GM21526 (cell line): ENCODE results near the gene TPK1.
"Not testable (repeated sequence)": the region's sequence is repeated elsewhere in the genome, so short reads cannot be mapped to it uniquely, and the experiment has no call there.

ENCODE experiments used
- ATAC-seq: cut with Tn5 transposase; IDR thresholded peaks from one replicate; pipeline ENCODE4 v1.9.1; 2021; ENCODE audit warnings: moderate library complexity; ENCODE audit not compliant: unreplicated experiment, low FRiP score

Gene TPK1

DNA sequence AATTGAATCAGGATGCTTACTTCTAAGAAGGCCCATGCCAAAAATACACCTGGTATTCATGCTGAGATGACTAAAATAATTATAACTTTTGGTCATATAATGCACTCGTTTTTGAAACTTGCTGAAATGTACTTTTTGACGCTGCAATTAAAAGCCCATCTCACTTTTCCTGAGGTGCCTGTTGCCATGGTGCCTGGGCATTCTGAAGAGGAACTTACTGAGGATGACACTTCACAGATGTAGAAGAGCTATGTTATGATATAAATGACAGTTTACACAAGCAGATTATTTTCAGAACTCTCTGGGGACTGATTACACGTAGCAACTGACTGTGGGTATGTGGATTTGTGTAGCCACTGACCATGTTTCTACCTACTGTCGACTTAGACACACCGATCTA is 182.4 kb downstream of the TPK1 start:
- no peak for ATAC-seq

DNA sequence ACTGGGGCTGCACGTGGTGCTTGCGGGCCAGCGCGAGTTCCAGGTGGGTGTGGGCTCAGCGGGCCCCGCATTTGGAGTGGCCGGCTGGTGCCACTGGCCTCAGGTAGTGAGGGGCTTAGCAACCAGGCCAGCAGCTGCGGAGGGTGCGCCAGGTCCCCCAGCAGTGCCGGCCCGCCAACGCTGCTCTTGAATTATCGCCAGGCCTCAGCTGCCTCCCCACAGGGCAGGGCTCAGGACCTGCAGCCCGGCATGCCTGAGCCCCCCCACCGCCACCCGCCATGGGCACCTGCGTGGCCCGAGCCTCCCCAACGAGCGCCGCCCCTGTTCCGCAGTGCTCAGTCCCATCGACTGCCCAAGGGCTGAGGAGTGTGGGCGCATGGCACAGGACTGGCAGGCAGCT is 185.4 kb downstream of the TPK1 start:
- no peak for ATAC-seq

DNA sequence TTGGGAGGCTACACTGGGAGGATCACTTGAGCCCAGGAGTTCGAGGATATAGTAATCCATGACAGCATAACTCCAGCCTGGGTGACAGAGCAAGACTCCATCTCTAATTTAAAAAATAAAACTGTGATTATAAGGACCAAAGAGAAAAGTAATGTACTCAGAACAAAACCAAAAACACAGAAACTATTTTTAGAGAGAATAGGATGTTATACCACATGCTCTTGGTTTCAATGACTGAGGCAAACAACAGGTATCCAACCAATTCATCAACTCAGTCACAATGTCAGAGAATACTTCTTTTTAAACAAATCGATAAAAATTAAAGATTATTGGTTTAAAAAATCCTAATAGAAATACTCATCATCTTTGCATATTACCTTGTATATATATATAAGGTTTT is 186.7 kb downstream of the TPK1 start:
- no peak for ATAC-seq

DNA sequence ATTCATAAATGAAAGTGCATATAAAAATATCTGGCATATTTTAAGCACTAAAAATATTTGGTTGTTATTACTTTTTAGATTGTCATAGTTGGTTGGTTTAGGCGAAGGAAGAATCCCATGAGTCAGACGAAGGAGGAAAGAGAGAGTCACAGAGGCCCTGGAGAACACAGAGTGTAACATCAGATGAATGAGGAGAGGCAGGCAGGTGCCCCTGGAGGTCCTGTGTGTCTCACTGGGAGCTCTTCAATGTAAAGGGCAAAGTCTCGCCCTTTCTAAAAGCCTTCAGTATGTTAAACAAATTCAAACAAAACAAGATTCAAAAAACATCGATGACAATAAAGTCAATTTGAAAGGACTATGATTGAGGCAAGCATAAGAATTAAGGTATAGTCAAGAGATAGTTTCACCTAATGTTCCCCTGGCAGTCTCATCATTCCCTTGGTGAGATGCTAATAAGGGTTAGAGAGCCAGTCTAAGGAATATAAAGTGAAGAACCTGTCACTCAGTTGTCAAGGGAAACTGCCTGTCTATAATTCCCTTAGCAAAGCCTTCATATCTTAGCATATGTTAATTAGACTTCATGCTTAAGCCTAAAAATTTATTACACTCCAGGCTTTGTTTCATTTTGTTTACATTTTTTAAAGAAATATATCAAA is 194.3 kb downstream of the TPK1 start:
- no peak for ATAC-seq

DNA sequence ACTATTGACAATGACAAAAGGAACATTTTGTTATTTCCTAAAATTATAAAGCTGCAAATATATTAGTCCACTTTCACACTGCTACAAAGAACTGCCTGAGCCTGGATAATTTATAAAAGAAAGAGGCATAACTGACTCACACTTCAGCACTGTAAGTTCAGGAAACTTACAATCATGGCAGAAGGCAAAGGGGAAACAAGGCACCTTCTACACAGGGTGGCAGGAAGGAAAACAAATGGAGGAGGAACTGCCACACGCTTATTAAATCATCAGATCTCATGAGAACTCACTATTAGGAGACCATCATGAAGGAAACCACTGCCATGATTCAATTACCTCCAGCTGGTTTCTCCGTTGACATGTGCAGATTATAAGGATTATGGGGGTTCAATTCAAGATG is 203.1 kb downstream of the TPK1 start:
- ATAC-seq: no peak

DNA sequence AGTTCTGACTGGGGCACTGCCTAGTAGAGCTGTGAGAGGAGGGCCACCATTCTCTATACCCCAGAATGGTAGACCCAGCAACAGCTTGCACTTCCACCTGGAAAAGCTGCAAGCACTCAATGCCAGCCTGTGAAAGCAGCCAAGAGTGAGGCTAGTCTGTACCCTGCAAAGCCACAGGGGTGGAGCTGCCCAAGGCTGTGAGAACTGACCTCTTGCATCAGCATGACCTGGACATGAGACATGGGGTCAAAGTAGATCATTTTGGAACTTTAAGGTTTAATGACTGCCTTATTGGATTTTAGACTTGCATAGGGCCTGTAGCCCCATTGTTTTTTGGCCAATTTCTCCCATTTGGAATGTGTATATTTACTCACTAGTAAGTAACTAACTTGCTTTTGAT is 206.3 kb downstream of the TPK1 start:
- ATAC-seq: no peak

DNA sequence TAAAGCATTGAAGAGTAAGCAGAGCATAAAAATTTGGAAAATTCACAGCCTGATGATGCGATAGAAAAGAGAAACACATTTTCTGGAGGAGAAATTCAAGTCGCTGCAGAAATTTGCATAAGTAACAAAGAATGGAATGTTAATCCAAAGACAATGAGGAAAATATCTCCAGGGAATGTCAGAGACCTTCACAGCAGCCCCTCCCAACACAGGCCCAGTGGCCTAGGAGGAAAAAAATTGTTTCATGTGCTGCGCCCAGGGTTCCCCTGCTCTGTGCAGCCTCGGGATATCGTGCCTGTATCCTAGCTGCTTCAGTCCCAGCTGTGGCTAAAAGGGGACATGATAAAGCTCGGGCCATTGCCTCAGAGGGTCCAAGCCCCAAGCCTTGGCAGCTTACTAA is 206.8 kb downstream of the TPK1 start:
- ATAC-seq: no peak

DNA sequence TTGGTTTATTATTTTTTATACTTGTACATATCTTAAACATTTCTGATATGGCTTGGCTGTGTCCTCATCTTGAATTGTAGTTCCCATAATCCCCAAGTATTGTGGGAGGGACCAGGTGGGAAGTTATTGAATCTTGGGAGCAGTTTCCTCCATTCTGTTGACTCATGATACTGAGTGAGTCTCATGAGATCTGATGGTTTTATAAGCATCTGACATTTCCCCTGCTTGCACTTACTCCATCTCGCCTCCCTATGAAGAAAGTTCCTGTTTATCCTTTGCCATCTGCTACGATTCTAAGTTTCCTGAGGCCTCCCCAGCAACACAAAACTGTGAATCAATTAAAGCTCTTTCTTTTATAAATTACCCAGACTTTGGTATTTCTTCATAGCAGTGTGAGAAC is 207.7 kb downstream of the TPK1 start:
- ATAC-seq: no peak

DNA sequence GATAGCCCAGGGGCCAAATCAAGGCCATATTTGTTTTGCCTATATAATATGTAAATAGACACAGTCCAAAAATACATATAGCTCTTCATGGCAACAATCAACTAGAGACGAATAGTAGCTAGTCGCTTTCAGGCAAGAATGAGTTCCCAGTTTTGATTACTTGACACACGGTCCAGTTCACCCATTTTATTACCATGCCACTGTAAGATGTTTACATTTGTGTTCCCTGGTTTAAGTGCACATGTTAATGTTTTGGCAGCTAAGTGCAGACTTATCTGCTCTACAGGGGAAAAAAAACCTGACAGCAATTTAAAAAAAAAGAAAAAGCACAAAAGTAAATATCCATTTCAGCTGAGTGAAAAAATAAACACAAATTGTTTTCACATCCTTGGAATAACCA is 213.1 kb downstream of the TPK1 start:
- ATAC-seq: no peak

DNA sequence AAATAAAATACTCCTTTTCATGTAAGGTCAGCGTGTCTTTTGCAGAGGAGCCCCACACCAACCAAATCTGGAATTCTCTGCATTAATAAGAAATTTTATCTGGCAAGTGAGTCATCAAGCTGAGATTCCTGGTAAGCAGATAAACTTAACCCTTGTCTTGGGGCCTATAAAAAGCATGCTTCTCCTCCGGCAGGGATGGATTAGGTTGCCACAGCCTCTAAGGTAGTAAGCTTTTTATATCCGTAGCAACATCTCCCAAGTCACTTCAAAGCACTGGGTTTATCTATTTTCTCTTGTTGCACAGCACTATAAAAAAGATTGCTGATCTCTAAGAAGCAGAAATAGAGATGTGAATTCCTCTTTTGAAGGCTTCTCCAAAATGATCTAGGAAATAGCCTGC is 229.6 kb downstream of the TPK1 start:
- ATAC-seq: no peak

DNA sequence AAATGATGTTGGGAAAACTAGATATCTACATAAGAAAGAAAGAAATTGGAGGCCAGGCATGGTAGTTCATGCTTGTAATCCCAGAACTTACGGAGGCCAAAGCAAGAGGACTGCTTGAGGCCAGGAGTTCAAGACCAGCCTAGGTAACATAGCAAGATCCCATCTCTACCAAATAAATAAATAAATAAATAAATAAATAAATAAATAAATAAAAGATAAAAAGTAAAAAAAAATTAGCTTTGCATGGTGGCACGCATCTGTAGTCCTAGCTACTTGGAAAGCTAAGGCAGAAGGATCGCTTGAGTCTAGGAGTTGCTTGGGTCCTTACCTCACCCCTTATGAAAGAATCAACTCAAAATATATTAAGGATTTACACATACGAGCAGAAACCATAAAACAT is 238.9 kb downstream of the TPK1 start:
- no peak for ATAC-seq

DNA sequence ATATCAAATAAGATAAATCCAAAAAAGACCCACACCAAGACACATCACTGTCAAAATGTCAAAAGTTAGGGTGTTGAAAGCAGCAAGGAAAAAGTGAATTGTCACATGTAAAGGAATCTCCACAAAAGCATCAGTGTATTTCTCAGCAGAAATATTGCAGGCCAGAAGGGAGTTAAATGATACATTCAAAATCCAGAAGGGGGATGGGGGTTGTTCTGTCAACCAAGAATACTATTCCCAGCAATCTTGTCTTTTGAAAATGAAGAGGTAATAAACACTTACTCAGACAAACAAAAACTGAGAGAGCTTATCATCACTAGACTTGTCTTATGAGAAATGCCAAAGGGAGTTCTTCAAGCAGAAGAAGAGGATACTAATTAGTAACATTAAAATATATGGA is 241.3 kb downstream of the TPK1 start:
- ATAC-seq: no peak

DNA sequence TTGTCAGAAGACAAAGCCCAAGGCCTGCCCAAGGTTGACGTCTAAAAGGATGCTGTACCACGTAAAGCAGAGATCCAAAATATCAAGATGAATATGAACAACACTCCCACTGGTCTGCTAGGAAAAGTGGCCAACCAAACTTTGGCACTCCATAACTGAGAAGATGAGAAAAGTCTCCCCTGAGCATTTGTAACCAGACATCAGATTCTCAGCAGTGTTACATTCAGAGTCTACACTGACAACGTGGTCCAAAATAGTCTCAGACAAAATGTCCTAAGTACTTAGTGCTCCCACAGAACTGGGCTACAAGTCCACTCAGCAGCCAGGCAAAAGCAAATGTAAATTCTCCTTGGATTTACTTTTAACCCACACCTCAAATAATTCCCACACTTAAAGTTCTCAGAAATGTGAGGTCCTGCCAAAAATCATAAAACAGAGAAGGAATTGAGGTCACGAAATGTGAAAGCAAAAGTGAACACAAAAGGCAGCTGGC is 247.2 kb downstream of the TPK1 start:
- no peak for ATAC-seq

DNA sequence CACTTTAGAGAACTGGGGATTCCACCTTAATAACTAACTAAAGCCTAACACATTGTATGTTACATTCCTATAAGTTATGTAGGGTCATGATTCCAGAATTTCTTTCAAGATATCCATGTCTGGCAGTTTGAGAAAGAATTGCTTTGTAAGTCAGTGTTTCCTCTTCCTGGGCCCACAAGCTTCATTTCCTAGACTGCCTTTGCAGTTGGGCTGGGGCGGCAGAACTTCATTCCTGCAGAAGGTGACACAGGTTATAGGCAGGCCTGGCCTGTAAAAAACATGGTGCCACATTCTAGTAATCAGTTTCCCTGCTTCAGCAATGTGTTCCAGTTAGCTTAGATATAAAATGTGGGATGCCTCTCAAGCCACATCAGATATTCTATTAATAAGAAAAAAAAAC is 248.2 kb downstream of the TPK1 start:
- no peak for ATAC-seq

DNA sequence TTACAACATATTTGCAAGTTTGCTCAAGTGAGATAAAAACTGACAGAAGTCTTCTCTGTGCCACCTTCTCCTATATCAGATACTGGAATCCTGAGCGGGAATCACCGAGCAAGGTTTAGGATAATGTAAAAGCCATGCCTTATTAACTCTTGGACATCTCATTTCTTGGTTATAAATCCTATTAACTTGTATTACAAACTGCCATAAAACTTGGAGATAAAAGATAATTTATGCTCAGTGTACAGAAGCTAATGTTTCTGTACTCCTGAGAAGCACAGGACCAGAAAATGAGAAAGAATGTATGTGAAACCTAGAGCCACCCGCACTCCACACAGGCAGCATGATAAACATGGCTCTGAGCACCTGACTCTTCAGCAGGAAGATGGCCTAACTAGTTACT is 251.1 kb downstream of the TPK1 start:
- ATAC-seq: no peak

DNA sequence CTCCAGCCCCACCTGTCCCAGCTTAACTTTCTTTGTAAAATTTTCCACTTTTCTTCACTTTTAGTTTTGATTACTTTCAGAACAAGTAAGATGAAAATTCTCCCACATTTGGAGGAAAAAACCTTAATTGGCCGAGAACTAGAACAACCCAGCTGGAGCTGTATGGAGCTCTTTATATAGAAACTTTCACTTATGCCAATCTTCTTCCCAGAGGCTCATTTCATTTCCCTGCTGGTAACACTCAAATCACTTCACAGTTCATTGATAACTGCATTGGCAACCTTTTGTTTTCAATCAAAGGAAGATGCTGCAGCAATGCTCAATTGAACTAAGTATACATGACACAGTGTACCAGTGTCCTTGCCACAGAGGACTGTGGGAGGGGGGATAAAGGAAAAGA is 256.2 kb downstream of the TPK1 start:
- ATAC-seq: no peak

DNA sequence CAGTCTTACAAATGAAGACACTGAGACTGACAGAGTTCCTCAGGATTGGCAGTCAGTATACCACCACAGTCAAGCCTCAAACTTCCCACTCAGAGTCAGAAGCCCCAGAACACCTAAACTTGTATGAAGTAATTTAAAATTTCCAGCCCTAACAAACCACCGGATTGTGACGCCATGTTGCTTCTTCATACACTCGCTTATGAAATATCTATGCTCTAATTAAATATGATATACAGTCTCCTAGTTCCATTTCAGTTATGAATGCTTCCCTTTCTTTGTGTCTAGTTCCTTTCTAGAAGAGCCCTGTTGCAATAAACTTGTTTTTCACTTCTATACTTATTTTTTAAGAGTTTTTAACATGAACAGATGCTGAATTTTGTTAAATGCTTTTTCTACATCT is 260.4 kb downstream of the TPK1 start:
- ATAC-seq: no peak

DNA sequence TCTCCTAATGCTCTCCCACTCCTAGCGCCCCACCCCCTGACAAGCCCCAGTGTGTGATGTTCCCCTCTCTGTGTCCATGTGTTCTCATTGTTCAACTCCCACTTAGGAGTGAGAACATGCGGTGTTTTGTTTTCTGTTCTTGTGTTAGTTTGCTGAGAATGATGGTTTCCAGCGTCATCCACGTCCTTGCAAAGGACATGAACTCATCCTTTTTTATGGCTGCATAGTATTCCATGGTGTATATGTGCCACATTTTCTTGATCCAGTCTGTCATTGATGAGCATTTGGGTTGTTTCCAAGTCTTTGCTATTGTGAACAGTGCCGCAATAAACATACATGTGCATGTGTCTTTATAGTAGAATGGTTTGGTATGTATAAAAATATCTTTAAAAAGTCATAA is 261.1 kb downstream of the TPK1 start:
- not testable (repeated sequence) for ATAC-seq

DNA sequence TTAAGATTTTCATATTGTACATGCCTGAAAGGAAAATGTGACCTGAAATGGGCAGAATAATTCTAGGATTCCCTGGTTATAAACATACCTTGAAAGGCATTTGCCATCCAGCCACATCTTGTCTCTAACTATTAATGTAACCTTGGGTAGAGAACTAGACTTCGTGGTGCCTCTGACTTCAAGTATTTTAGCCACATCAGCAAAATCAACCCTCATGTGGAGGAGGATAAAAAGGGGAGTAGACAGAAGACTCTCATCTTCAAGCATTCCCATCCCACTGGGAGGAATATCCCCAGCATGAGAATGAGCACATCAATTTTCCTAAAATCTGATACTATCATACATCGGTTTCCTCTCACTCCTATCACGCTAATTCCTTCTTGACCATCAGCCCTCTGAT is 267.6 kb downstream of the TPK1 start:
- no peak for ATAC-seq

DNA sequence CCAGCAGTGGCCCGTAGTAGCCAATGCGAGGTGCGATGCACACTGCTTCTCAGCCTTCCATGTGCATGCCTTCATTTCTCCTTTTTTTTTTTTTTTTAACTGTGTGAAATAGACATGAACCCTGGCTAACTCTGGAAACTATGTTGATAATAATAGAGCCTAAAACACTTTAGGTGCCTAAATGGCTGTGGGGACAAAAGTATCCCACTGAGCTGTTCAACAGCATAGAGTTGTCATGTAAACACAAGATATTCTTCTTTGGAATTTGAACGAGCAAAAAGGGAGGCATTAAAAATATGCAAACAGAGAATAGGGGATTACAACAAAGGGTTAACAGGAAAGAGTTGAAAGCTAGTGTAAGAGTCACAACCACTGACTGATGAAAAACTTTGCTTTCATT is 270.3 kb downstream of the TPK1 start:
- no peak for ATAC-seq

DNA sequence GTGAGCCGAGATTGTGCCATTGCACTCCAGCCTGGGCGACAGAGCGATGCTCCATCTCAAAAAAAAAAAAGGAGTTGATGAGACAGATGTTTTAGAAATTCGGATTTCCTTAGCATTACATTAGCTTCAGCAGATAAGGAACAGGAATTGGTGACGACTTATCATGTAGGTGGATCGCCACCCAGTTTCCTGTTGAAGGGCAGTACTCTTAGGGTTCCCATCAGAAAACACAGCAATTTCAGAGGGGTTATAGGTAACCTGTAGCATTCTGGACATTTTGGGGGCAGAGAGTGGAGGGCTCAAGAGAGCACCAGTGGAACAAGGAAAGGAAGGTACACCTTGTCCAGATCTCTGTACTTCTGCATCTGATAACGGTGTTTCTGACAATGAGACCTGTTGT is 286.0 kb downstream of the TPK1 start:
- no peak for ATAC-seq

DNA sequence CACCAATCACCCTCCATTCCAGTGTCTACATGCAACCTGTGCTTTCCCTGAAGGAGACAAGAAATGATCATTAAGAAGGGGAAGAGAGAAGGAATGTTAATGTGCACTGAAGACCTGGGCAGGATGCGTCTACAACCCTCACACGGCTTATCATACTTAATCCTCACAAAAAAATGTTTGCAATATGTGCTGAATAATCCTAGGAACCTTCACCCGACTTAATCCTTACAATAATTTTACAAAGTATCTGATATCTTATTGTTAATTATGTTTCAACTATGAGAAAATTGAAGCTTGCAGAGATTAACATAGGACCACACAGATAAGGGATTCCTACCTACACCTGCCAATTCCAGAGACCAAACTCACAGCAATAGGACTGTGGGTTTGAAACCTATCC is 287.3 kb downstream of the TPK1 start:
- no peak for ATAC-seq

DNA sequence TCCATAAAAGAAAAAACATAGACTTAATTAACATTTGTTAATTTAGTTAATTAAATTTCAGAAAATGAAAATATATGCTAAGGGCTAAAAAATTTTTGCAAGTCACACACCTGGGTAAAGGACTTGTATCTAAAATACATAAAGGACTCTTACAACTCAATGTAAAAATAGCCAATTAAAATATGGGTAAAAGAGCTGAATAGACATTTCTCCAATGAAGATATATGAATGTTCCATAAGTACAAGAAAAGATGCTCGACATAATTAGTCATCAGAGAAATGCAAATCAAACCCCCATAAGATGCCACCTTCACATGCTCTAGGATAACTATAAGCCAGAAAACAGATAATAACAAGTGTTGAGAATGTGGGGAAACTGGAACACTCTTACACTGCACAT is 288.0 kb downstream of the TPK1 start:
- ATAC-seq: no peak
